Stimulated activated CD4-positive, alpha-beta T cell treated with anti-CD3 and anti-CD28 coated beads, Interleukin-1b, Interleukin-23, amount 100 ng/mL, for 48 hours (primary cell): ENCODE data around the gene MAP3K2.
A peak's percentile ranks its signal among the peaks of the same experiment; 100 is the strongest.

Experiments used
- DNase-seq: peaks from one replicate; pipeline ENCODE4 v3.0.0-alpha.2; 2020

MAP3K2 gene

DNA sequence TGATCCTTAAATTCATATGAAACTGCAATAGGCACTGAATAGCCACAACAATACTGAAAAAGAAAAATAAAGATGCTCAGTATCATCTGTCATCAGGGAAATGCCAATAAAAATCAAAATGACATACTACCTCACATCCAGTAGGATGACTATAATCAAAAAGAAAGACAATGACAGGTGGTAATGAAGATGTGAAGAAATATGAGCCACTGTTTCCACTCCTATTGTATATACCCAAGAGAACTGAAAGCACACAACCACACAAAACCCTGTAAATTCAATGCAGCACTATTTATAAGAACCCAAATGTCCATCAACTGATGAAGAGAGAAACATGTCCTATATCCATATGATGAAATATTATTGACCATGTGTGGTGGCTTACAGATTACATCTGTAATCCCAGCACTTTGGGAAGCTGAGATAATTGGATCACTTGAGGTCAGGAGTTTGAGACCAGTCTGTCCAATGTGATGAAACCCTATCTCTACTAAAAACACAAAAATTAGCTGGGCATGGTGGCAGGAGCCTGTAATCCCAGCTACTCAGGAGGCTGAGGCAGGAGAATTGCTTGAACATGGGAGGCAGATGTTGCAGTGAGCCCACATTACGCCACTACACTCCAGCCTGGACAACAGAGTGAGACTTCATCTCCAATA, 39.9 kb downstream of the MAP3K2 start:
- no peak for DNase-seq

- DNase-seq, result no peak
Measured at GRCh38 chr2:127347015-127347414, 40.8 kb downstream of the MAP3K2 start.

GRCh38 chr2:127343277-127343676, 44.5 kb downstream of the MAP3K2 start:
- no peak for DNase-seq

DNA sequence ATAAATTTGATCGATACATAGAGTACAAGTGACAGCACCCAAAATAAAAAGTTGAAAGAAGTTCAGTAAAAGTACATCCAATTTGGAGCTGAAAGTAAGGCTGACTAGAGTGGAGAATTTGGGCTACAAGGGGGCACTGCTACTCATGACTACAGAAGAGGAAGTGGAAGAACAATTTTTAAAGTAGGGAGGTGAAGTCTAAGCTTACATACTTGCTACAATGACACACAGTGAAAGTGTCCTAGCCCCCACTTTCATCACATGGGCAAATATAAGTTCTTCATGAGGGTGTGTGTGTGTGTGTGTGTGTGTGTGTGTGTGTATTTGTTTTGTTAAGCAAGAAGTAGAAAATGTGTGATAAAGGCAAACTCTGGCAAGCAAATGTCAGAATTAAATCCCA, 45.7 kb downstream of the MAP3K2 start:
- no peak for DNase-seq

DNA sequence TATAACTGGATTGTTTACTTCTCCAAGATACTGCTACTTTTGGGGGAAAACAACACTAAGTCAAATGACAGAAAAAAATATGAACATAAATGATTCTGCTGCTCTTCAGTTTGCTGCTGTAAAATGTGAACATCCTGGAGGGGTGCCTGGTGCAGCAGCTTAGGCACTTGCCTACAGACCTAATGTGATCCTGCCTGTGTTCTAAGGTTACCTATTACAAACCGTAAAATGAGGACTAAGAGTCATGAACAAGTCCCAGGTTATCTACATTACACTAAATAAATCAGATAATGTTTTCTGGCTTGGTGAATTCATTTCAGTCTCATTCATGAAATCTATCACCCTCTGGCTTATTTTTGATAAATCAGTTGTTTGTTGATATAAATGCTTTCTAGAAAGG, 55.4 kb downstream of the MAP3K2 start:
- DNase-seq, result no peak

DNA sequence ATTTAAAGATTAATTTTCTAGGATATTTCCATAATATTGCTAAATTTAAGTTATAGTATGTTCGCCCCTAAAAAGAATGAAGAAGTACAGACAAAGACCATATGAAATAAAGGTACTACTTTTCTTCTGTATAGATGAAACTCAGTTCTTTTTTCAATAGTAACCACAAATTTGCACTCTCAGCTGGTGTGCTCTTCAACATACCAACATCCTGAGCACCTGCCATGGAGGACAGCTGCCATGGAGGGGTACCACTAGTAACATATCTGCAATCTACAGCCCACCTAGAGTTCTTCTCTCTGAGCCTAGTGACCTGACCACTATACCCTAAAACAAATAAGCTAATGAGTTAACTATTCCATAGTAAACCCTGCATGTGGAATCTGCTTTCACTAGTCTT, 57.0 kb downstream of the MAP3K2 start:
- no peak for DNase-seq

DNA sequence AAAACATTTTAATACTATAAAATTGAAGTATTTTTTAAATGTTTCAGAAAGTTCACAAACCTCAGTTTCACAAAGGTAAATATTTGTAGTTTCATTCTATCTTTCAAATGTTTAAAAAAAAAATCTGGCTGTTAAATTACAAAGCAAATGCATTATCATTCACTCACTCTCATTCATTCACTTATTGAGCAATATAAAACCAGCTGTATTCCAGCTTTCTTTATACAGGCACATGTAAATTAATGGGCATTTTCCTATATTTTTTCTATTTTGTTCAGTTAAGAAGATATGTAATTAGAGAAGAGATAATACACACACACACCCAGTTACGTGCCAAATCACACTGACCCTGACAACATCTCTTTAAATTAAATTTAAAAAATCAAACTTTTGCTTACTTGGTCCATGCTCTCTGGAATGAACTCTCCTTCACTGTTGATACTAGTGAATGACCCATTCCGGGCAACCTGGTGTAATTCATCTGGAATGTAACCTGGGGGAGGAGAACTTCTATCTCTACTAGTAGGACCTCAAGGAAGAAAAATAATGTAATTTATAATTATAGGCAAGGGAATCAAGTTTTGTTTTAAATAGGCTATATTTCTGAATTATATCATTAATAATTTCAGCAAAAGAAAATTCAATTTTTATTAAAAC, 61.4 kb downstream of the MAP3K2 start:
- DNase-seq, result no peak

- DNase-seq, result no peak
Measured at GRCh38 chr2:127324635-127325034, 63.1 kb downstream of the MAP3K2 start.

GRCh38 chr2:127321303-127321702, 66.5 kb downstream of the MAP3K2 start:
- DNase-seq, result no peak

GRCh38 chr2:127320586-127321275, 67.0 kb downstream of the MAP3K2 start:
- DNase-seq, result no peak

- no peak for DNase-seq
Measured at GRCh38 chr2:127320067-127320466, 67.7 kb downstream of the MAP3K2 start.

GRCh38 chr2:127314193-127314988, 73.4 kb downstream of the MAP3K2 start:
- DNase-seq, result no peak

DNA sequence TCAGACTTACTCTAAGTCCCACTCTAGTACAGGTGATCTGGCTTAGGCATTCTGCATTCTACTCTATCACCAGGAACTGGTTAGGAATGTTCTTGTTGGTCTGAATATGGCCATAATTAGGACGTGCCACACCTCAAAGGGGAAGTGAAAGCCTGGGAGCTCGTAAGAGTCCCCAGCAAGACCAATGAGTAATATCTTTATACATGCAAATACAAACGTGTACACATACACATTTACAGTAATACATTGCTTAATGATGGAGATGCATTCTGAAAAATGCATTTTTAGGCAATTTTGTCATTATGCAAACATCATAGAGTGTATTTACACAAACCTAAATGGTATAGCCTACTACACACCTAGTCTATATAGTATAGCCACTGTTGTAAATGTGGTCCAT, 74.4 kb downstream of the MAP3K2 start:
- no peak for DNase-seq

- DNase-seq, result no peak
Measured at GRCh38 chr2:127310980-127311379, 76.8 kb downstream of the MAP3K2 start.

GRCh38 chr2:127309468-127309867, 78.3 kb downstream of the MAP3K2 start:
- no peak for DNase-seq

DNA sequence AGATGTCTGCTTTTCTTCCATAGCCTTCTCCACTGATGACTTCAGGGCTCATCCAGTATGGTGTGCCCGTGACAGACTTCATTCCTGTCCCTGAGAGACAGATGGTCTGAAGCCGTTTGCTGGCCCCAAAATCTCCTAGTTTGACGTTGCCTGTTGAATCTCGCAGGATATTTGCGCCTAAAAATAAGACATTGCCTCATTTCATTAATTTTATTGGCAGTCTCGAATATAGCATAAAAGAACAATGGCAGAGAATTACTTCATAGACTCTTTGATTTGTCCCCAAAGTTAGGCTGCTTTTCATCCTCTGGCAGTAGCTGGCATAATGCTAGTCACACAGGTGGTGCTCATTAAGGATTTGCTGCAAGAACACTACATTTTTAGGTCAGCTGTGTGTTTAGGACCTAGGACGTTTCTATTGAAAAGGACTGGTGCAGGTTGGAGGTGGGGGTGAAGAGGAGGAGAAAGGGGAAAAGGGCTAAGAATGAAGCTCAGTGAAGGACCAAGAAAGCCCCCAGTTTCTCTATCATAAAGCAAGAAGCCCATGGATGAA, 79.1 kb downstream of the MAP3K2 start:
- no peak for DNase-seq

GRCh38 chr2:127305990-127306585, 81.7 kb downstream of the MAP3K2 start:
- DNase-seq, result no peak

- DNase-seq, result no peak
Measured at GRCh38 chr2:127302168-127302567, 85.6 kb downstream of the MAP3K2 start.

DNA sequence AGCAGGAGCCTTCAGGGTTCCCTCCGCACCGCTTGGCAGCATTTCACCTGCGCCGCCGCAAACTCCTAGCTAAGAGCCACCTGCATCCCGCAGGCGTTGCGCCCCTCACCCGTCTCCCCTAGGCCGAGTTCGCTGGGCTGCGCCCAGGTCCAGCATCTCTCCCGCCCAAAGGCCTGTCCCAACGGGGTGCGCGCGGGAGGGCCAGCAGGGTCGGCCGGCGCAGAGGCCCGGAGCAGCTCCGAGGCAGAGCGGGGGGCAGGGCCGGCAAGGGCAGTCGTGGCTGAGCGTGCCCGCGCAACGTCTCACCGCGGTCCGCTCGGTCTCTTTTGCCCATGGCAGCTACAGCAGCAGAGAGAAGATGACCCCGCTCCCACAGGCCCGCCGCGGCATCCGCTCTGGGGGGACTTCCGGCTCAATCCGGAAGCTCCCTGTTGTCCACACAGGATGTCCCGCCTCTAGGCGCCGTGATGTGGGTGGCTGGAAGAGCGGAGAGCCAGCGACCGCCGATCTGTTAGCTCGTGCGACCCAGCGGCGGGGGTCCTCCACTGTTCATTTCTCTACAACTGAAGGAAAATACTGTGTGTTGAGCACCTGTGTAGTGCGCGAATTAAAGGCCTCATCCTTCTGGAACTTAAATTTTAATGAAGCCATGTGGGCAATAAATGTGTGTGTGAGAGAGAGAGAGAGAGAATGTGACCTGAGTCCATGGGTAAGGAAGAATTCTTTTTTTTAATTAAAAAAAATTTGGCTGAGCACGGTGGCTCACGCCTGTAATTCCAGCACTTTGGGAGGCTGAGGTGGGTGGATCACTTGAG, 93.8 kb downstream of the MAP3K2 start, which contains the start of gene ERCC3:
TSS of gene ERCC3 (minus strand) at position 397 of the 815 bp plus-strand sequence. CDS start at position 334, 63 bp downstream.
- peak; percentile 84 for DNase-seq

- DNase-seq, result peak; percentile 3
Measured at GRCh38 chr2:127293386-127293747, 94.4 kb downstream of the MAP3K2 start.

- DNase-seq, result no peak
Measured at GRCh38 chr2:127288274-127288673, 99.5 kb downstream of the MAP3K2 start.

DNA sequence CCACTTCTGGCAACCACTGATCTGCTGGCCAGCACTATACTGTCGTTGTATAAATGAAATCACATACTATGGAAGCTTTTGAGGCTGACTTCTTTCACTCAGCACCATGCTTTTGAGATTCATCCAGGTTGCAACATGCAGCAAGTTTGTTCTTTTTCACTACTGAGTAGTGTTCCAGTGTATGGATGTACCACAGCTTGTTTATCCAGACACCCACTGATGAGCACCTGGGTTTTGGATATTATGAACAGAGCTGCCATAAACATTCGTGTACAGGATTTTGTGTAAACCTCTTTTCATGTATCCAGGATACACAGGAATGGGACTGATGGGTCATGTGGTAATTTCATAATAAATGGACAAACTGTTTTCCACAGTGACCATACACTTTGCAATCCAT, 104.5 kb downstream of the MAP3K2 start:
- DNase-seq, result no peak
